HCT116 (cell line): ENCODE results near the gene FTO.

Source experiments
- CTCF ChIP-seq, 3 experiments: fragments of 200-600 bp in 1 of 3; sonication (generic) in 1 of 3; IDR thresholded peaks in 2 of 3; conservative IDR thresholded peaks in 1 of 3; 2 replicates each; pipeline ENCODE4 v1.5.1; 2012 to 2017; ENCODE audit warnings: low read depth in 2 of 3, low read length in 2 of 3, antibody characterized with exemption in 1 of 3, borderline replicate concordance in 1 of 3, control low read depth in 1 of 3, mild to moderate bottlenecking in 1 of 3, mixed read lengths in 1 of 3, mixed run types in 1 of 3, moderate library complexity in 1 of 3; ENCODE audit not compliant: insufficient read depth in 1 of 3
- EZH2 ChIP-seq: fragments of 200-600 bp; sonication (generic); IDR thresholded peaks from 2 replicates; pipeline ENCODE4 v1.6.1; 2017; ENCODE audit warnings: antibody characterized with exemption, mixed run types
- FOSL1 ChIP-seq: IDR thresholded peaks from 2 replicates; pipeline ENCODE4 v1.6.1; 2012; ENCODE audit warnings: low read depth
- POLR2A ChIP-seq: IDR thresholded peaks from 2 replicates; pipeline ENCODE4 v1.7.0; 2011; ENCODE audit warnings: borderline replicate concordance; ENCODE audit not compliant: insufficient read depth, insufficient read length; ENCODE audit errors: extremely low read depth
- POLR2AphosphoS5 ChIP-seq: IDR thresholded peaks from 2 replicates; pipeline ENCODE4 v1.6.1; 2011; ENCODE audit warnings: mild to moderate bottlenecking, low read depth, low read length, moderate library complexity

GRCh38 chr16:54033747-54034146 is 329.8 kb downstream of the FTO start:
- TF ChIP-seq EZH2 (no peak), POLR2AphosphoS5 (no peak), CTCF (IDR thresholded peaks at IDR 0.05 in 2 of 3, conservative IDR thresholded peaks at IDR 0.05 in 1 of 3; ENCODE audit: borderline replicate concordance in 1 of 3, insufficient read depth in 1 of 3, low read depth in 2 of 3, low read length in 2 of 3) (no peak), POLR2A (no peak), FOSL1 (no peak)
